Body of pancreas (tissue), 4 donors: ENCODE results near the gene BARHL1.

Source experiments
- POLR2A ChIP-seq, 3 donors: fragments of 450-650 bp; IDR thresholded peaks; one replicate each; pipeline ENCODE4 v1.6.1; 2016; ENCODE audit warnings: antibody characterized with exemption in 3 of 3, mild to moderate bottlenecking in 2 of 3
- TF ChIP-seq, protein P1 (sequence below), 7 experiments: fragments of 450-650 bp in 4 of 7; fragments of 200-600 bp in 3 of 7; sonication (generic) in 3 of 7; IDR thresholded peaks; one replicate each; pipeline ENCODE4 v1.5.1; 2016 to 2019; ENCODE audit warnings: antibody characterized with exemption in 7 of 7

DNA sequence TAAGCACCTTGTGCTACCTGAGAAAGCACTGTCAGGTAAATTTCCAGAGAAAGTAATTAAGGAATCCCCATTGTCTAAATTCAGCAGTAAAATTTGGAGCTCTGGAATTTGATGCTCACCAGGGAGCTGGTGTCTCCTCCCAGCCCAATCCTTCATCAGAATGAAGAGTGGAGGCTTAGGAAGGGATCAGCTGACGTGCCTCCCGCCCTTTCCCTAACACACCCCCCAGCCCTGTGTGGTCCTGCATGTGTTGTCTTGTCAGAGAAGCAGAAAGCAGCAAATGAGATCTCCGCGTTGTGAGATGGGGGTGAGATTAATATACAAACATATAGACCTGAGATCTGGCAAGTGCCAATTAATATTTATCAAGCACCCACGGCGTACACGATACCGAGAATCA, 26.9 kb upstream of the BARHL1 start:
- TF ChIP-seq, protein P1, sequence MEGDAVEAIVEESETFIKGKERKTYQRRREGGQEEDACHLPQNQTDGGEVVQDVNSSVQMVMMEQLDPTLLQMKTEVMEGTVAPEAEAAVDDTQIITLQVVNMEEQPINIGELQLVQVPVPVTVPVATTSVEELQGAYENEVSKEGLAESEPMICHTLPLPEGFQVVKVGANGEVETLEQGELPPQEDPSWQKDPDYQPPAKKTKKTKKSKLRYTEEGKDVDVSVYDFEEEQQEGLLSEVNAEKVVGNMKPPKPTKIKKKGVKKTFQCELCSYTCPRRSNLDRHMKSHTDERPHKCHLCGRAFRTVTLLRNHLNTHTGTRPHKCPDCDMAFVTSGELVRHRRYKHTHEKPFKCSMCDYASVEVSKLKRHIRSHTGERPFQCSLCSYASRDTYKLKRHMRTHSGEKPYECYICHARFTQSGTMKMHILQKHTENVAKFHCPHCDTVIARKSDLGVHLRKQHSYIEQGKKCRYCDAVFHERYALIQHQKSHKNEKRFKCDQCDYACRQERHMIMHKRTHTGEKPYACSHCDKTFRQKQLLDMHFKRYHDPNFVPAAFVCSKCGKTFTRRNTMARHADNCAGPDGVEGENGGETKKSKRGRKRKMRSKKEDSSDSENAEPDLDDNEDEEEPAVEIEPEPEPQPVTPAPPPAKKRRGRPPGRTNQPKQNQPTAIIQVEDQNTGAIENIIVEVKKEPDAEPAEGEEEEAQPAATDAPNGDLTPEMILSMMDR (IDR thresholded peaks at IDR 0.05): no peak
- TF ChIP-seq POLR2A (IDR thresholded peaks at IDR 0.05): no peak
